CD4-positive, alpha-beta T cell treated with Interleukin-4 for 1 hour (primary cell): ENCODE measurements around the gene ARNT2.
"Not testable (repeated sequence)": the region's sequence is repeated elsewhere in the genome, so short reads cannot be mapped to it uniquely, and the experiment has no call there.

Experiments used
- DNase-seq, 2 donors: peaks; one replicate each; pipeline ENCODE4 v3.0.0-alpha.2; 2020 to 2022

Gene ARNT2

DNA sequence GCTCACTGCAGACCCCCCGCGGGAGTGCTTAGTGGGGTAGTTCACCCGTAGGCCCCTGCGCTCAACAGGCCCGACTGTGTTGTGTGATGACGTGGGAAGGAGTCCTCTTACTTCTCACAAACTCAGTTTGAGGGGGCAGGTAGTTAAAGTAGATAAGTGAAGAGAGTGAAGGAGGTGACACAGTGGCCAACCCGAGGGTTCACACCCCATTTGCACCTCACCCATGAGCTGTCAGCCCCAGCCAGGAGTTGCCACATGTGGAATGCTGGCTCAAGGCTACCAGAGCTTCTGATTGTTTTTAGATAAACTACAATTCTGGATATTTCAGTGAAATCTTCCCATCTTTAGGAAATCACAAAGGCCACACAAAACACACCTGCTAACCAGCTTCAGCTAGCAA is 226.8 kb downstream of the ARNT2 start:
- DNase-seq = no peak

DNA sequence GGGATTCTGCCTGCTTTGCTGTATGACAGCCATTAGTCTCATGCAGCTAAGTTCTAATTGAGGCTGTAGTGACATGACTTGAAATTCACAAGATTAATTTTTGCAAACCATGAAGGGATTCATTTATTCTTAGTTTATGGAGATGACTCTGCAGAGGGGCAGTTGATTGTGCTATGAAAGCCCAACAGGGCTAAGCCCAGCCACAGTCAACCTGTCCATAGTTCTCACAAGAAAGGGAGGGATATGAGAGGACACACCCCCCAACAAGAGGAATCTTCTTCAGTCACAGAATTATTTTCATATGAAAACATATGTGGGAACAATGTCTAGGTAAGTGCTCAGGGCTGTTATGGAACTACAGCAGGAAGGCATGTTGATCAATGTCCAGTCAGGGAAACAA is 229.0 kb downstream of the ARNT2 start:
- DNase-seq = no peak

DNA sequence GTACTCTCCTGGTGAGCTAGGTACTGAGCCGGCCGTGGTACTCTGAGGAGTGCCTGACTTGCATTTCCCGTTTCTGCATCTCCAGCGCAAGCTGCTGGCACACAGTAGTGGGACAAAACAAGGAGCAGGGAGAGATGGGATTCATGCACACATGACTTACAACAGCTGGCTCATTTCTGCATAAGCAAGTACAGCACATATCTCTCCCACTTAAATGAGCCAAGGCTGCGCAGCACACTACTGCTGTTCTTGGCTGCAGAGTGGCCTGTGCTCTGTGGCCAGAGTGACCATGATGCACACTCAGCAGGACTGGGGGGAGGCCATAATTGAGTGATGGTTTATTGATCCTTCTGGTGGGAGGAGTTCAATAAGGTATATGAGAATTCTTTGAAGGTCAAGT is 231.8 kb downstream of the ARNT2 start:
- DNase-seq = no peak

DNA sequence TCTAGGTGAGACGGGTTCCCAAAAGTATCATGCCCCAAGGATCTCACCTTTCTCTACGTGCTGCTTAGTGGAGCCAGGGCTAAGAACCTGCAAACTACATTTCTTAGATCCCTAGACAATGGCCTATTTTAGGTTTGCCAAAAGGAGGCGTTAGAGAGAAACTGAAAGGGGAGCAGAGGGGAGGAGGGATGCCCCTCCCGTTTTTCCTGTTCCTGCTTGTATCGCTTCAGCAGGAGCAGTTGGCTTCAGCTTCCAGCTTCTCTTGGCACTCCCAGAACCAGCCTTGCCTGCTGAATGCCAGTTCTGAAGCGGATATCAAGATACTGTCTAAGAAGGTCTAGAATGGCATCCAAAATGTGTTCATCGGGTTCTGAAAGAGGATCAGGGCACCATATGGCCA is 232.5 kb downstream of the ARNT2 start:
- DNase-seq = no peak

DNA sequence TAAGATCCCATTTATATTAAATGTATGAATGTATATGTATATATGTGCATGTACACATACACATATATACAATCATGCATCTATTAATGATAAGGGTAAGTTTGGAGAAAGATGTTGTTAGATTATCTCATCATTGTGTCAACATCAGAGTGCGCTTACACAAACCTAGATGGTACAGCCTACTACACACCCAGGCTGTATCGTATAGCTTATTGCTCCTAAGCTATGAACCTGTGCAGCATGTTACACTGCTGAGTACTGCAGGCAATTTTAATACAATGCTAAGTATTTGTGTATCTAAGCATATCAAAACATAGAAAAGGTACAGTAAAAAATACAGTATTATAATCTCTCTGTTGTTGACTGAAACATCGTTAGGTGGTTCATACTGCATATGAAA is 233.6 kb downstream of the ARNT2 start:
- DNase-seq = no peak

DNA sequence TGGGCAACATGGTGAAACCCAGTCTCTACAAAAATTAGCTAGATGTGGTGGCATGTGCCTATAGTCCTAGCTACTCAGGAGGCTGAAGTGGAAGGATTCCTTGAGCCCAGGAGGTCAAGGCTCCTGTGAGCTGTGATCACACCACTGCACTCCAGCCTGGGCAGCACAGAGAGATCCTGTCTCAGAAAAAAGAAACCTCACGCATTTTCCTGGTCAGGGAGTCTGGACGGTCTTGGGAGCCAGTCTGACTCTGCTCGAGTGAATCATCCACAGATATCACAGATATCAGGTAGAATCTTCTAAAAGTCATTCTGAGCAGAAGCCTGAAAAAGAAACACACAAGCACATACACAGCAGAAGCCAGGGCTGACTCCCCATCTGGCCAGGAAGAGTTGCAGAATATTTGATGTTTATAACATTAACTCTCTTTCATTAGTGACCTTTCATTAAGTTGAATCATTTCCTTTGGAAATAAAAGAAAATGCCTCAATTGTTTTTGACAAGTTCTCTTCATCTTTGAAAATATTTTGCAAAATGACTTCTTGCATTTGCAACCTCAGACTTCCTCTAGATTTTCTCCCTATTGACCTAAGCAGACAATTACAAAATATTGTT is 234.5 kb downstream of the ARNT2 start:
- DNase-seq = no peak

DNA sequence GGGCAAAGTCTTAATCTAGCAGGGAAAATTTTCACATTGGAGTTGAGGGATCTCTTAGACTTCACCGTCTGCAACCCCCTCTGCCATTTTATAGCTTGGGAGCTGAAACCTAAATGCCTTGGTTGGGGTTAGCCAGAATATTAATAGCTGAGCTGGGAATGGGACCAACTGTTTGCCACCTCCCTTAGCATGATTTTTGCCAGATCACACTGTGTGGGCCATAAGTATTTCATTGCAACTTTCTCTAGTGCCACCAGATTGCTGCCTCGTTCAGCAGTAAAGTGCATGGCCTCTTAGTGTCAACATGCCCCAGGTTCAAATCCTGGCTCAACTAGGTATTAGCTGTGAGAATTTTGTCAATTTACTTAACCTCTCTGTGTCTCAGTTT is 235.0 kb downstream of the ARNT2 start:
- DNase-seq = no peak

DNA sequence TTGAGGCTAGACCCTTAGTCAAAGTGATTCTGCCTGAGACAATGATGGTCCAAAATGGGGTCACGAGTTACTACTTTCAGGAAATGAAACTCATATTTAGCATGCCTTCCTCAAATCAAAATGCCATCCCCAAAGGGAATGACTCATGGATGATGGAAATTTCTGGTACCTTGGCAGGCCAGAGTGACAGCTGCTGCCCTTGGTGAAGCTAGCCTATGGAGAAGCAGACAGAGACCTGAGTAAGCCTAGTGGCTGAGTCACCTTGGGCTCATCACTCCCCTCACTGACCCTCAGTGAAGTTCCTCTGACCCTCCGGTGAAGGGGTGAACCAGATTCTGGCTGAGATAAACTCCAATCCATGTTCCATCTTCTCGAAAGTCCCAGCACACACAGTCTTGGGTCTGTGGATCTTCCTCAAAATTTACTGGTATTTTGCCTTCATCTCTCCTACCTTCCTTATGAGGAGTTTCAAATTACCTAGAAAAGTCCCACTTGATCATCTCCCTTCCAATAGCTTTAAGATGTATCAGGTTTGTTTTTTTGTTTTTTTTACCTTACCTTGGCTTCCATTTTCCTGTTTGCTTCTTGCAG is 236.4 kb downstream of the ARNT2 start:
- DNase-seq = no peak

DNA sequence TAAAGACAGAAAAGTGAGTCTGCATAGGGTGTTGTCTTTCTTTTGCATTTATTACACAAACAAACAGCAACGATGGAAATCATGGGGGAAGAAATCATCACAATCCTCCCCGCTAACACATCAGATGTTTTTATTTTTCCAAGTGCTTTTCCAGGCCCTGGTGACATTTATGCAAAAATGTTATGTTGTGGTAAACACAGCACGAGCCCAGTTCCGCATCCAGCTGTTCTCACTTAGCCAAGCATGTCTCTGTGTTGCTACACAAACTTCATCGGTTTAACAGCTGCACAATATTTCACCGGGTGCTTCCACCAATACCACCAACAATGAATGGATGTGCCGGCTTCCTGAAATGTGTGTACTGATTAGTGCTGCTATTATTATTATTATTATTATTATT is 237.2 kb downstream of the ARNT2 start:
- DNase-seq = no peak

DNA sequence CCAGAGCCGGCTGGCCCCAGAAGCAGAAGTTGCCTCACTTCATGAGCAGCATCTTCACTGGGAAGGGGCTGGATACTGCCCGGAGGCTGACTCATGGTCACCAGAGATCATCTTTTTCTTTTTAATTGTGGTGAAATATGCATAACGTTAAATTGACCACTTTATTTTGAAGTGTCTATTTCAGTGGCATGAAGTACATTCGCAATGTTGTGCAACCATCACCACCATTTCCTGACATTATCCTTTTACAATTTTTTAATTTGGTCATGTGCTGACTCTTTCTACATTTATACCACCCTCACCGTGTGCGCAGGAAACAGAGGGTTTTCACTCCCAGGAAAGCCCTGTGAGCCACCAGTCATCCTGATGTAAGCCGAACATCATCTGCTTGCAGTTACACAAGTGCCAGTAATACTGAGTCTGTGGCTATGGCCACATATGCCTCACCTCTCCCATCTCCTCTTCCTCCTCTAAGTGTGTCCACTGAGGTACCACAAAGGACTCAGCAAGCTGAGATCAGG is 239.3 kb downstream of the ARNT2 start:
- DNase-seq = no peak

DNA sequence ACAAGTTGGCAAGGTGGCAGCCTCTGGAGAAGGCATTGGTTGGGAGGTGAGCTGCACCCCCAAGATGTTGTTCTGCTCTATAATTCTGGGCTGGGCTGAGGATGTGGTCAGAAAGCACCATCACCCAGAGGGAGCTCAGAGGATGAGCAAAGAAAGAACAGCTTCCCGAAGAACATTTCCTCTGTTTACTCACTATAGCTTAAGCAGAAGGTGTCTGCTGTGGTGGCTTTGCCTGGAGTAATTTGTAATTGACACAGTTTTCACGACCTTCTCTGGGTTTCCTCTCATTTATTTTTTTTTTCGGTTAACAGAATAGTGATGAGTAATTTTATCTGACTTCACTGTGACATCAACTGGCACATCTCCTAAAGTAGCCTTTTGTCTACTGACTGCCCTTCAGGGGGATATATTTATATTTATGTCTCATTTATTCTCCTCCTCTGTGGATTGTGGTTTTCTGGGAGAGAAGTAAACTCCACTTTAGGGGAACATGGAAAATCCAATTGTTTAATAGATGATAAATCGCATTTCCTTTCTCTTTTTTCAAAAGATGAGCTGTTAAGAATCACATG is 241.4 kb downstream of the ARNT2 start:
- DNase-seq = no peak

DNA sequence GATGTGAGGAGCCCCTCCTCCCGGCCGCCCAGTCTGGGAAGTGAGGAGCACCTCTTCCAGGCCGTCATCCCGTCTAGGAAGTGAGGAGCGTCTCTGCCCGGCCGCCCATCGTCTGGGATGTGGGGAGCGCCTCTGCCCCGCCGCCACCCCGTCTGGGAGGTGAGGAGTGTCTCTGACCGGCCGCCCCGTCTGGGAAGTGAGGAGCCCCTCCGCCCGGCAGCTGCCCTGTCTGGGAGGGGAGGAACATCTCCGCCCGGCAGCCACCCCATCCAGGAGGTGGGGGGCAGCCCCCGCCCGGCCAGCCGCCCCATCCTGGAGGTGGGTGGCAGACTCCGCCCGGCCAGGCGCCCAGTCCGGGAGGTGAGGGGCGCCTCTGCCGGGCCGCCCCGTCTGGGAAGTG is 243.2 kb downstream of the ARNT2 start:
- not testable (repeated sequence) for DNase-seq
